Neural cell (in vitro differentiated cells): ENCODE results near the gene TDRD10. TPM values are rescaled to one million over a fixed set of nuclear protein-coding genes. Genes with fewer than 3 reads are reported as not detected.

Source experiments
- H2AFZ ChIP-seq: fragments of 200-600, 300-800 bp; sonication (generic), shearing (Covaris generic); 2 replicates; pipeline ENCODE4 v1.6.0; 2014; ENCODE audit warnings: low read depth, mild to moderate bottlenecking, antibody characterized with exemption, low read length, moderate library complexity
- H3F3A ChIP-seq: fragments of 200-600 bp; shearing (Covaris generic); 2 replicates; pipeline ENCODE4 v1.6.1; 2016; ENCODE audit warnings: mild to moderate bottlenecking, moderate library complexity, mixed read lengths, antibody characterized with exemption, low read length; ENCODE audit not compliant: insufficient read depth, poor library complexity, severe bottlenecking
- H3K27ac ChIP-seq: fragments of 200-600, 300-800 bp; sonication (generic), shearing (Covaris generic); 2 replicates; pipeline ENCODE4 v1.5.1; 2014; ENCODE audit warnings: mild to moderate bottlenecking, low read length, moderate library complexity
- H3K27me3 ChIP-seq: fragments of 300-800, 200-600 bp; sonication (generic), shearing (Covaris generic); 2 replicates; pipeline ENCODE4 v1.6.0; 2014; ENCODE audit warnings: mild to moderate bottlenecking, low read depth, low read length, moderate library complexity; ENCODE audit not compliant: insufficient read depth
- H3K36me3 ChIP-seq: fragments of 300-800, 200-600 bp; sonication (generic), shearing (Covaris generic); 2 replicates; pipeline ENCODE4 v1.5.1; 2014; ENCODE audit warnings: mild to moderate bottlenecking, antibody characterized with exemption, low read length, moderate library complexity; ENCODE audit not compliant: insufficient read depth
- H3K4me2 ChIP-seq: fragments of 300-800, 200-600 bp; sonication (generic), shearing (Covaris generic); 2 replicates; pipeline ENCODE4 v1.6.0; 2014; ENCODE audit warnings: mild to moderate bottlenecking, low read length
- H3K4me3 ChIP-seq: fragments of 300-800, 200-600 bp; sonication (generic), shearing (Covaris generic); 2 replicates; pipeline ENCODE4 v1.5.1; 2014; ENCODE audit warnings: mild to moderate bottlenecking, low read length, moderate library complexity
- H3K79me2 ChIP-seq: fragments of 200-600 bp; shearing (Covaris generic); replicated peaks from 2 replicates; pipeline ENCODE4 v1.6.0; 2014; ENCODE audit warnings: mild to moderate bottlenecking, low read length, moderate library complexity; ENCODE audit not compliant: insufficient read depth
- H3K9ac ChIP-seq: fragments of 300-800, 200-600 bp; sonication (generic), shearing (Covaris generic); 2 replicates; pipeline ENCODE4 v1.6.1; 2016; ENCODE audit warnings: mild to moderate bottlenecking, low read length, mixed read lengths
- H3K9me2 ChIP-seq: fragments of 200-600 bp; shearing (Covaris generic); 2 replicates; pipeline ENCODE4 v1.6.1; 2016; ENCODE audit warnings: mild to moderate bottlenecking, low read length, mixed read lengths; ENCODE audit not compliant: insufficient read depth
- H3K9me3 ChIP-seq: fragments of 200-600, 300-800 bp; sonication (generic), shearing (Covaris generic); 2 replicates; pipeline ENCODE4 v1.6.1; 2016; ENCODE audit warnings: mild to moderate bottlenecking, mixed run types, low read length, moderate library complexity, mixed read lengths
- H4K20me1 ChIP-seq: fragments of 200-600 bp; shearing (Covaris generic); 2 replicates; pipeline ENCODE4 v1.6.1; 2016; ENCODE audit warnings: mild to moderate bottlenecking, mixed run types; ENCODE audit not compliant: insufficient read depth
- CTCF ChIP-seq: fragments of 450-650 bp; IDR thresholded peaks from 2 replicates; pipeline ENCODE4 v1.5.1; 2014; ENCODE audit warnings: antibody characterized with exemption, mild to moderate bottlenecking, moderate library complexity; ENCODE audit not compliant: poor library complexity, severe bottlenecking
- EP300 ChIP-seq: fragments of 450-650 bp; conservative IDR thresholded peaks from 2 replicates; pipeline ENCODE4 v1.6.1; 2014; ENCODE audit warnings: antibody characterized with exemption, mild to moderate bottlenecking, moderate library complexity; ENCODE audit not compliant: poor library complexity, severe bottlenecking
- EZH2 ChIP-seq: fragments of 200-600, 300-800 bp; shearing (Covaris generic), sonication (generic); IDR thresholded peaks from 2 replicates; pipeline ENCODE4 v1.6.1; 2014; ENCODE audit warnings: antibody characterized with exemption, low read length, borderline replicate concordance, mild to moderate bottlenecking; ENCODE audit not compliant: insufficient read depth, poor library complexity, severe bottlenecking
- MXI1 ChIP-seq: fragments of 450-650 bp; conservative IDR thresholded peaks from 2 replicates; pipeline ENCODE4 v1.6.1; 2014; ENCODE audit warnings: antibody characterized with exemption, mild to moderate bottlenecking; ENCODE audit not compliant: poor library complexity, severe bottlenecking
- POLR2AphosphoS5 ChIP-seq: IDR thresholded peaks from 2 replicates; pipeline ENCODE4 v1.6.1; 2012
- RAD21 ChIP-seq: fragments of 450-650 bp; conservative IDR thresholded peaks from 2 replicates; pipeline ENCODE4 v1.6.1; 2014; ENCODE audit warnings: antibody characterized with exemption, mild to moderate bottlenecking, moderate library complexity
- REST ChIP-seq: IDR thresholded peaks from 2 replicates; pipeline ENCODE4 v1.6.1; 2012; ENCODE audit warnings: borderline replicate concordance
- SMC3 ChIP-seq: fragments of 450-650 bp; conservative IDR thresholded peaks from 2 replicates; pipeline ENCODE4 v1.6.1; 2014; ENCODE audit warnings: antibody characterized with exemption, mild to moderate bottlenecking, moderate library complexity; ENCODE audit not compliant: poor library complexity
- TAF1 ChIP-seq: IDR thresholded peaks from 2 replicates; pipeline ENCODE4 v1.6.1; 2012; ENCODE audit warnings: low read depth
- polyA plus RNA-seq: library from polyadenylated mRNA; depleted of rRNA; stranded (reverse); fragments of >200 nt; gene quantifications from 2 replicates; pipeline ENCODE4 v1.2.3, GENCODE V29; 2014

TDRD10 gene
- polyA plus RNA-seq, 1 donor from 2014 or later = not detected

- no peaks in the 10 kb centered on the region for H3F3A ChIP-seq
- H2AFZ ChIP-seq = no peak overlapping the region
- H3K27ac ChIP-seq = no peak overlapping the region
- no peaks in the 10 kb centered on the region for H3K79me2 ChIP-seq
- H3K9ac ChIP-seq = no peak overlapping the region
- TF ChIP-seq CTCF (peak; percentile 40), SMC3 (peak; percentile 34), EP300 (no peak), POLR2AphosphoS5 (no peak), RAD21 (peak; percentile 47), TAF1 (no peak), REST (no peak), MXI1 (no peak), EZH2 (no peak)
- no peaks in the 10 kb centered on the region for H3K27me3 ChIP-seq
- no peaks in the 10 kb centered on the region for H3K9me3 ChIP-seq
- no peak overlapping the region for H3K4me3 ChIP-seq
- H3K36me3 ChIP-seq = no peaks in the 10 kb centered on the region
- H4K20me1 ChIP-seq = no peaks in the 10 kb centered on the region
- H3K9me2 ChIP-seq = no peaks in the 10 kb centered on the region
- no peak overlapping the region for H3K4me2 ChIP-seq
Observed at GRCh38 chr1:154546264-154547063, 44.4 kb downstream of the TDRD10 start.

- H3K9ac ChIP-seq = no peak overlapping the region
- no peak overlapping the region for H3K4me3 ChIP-seq
- no peaks in the 10 kb centered on the region for H3K9me3 ChIP-seq
- no peaks in the 10 kb centered on the region for H3F3A ChIP-seq
- H3K27me3 ChIP-seq = no peaks in the 10 kb centered on the region
- no peaks in the 10 kb centered on the region for H4K20me1 ChIP-seq
- no peaks in the 10 kb centered on the region for H3K36me3 ChIP-seq
- H2AFZ ChIP-seq = no peak overlapping the region
- TF ChIP-seq EZH2 (no peak), CTCF (no peak), TAF1 (no peak), EP300 (no peak), RAD21 (no peak), MXI1 (no peak), POLR2AphosphoS5 (no peak), SMC3 (no peak), REST (no peak)
- H3K9me2 ChIP-seq = no peaks in the 10 kb centered on the region
- H3K79me2 ChIP-seq = no peaks in the 10 kb centered on the region
- H3K4me2 ChIP-seq = no peak overlapping the region
- no peak overlapping the region for H3K27ac ChIP-seq
Observed at GRCh38 chr1:154547105-154547732, 45.2 kb downstream of the TDRD10 start.
